Fibroblast of villous mesenchyme (primary cell): ENCODE measurements around the gene PTCH2. TPM values are rescaled to one million over a fixed set of nuclear protein-coding genes. Genes with fewer than 3 reads are reported as not detected.

Experiments
- DNase-seq: peaks from one replicate; pipeline ENCODE4 v3.0.0-alpha.2; 2010; ENCODE audit warnings: low read depth
- H3K4me3 ChIP-seq: 2 replicates; pipeline ENCODE4 v1.5.1; 2011; ENCODE audit warnings: low read depth, mild to moderate bottlenecking, low read length
- CTCF ChIP-seq: IDR thresholded peaks from 2 replicates; pipeline ENCODE4 v1.5.1; 2012; ENCODE audit warnings: low read depth, mild to moderate bottlenecking, low read length; ENCODE audit not compliant: insufficient read depth
- small RNA-seq: library from RNA; depleted of rRNA; stranded (forward); fragments of <200 nt; gene quantifications from one replicate; pipeline ENCODE3, GENCODE V24; 2012
- total RNA-seq: library from RNA; depleted of rRNA; stranded (reverse); fragments of >200 nt; gene quantifications from 2 replicates; pipeline ENCODE4 v1.2.3, GENCODE V29; 2012

Gene PTCH2
- total RNA-seq, 1 donor, result under 0.01 TPM

- no peak for TF ChIP-seq CTCF
- peak; percentile 27 for DNase-seq
- H3K4me3 ChIP-seq, result peak overlapping the region; percentile 95
Observed at GRCh38 chr1:44775930-44776729, 66.9 kb downstream of the PTCH2 start.

GRCh38 chr1:44775078-44775929 lies 67.7 kb downstream of the PTCH2 start, which contains the start of gene RPS8:
RPS8 (plus strand) TSS chr1:44775540; CDS start chr1:44775597, 57 bp downstream.
- peak; percentile 95 for DNase-seq
- H3K4me3 ChIP-seq, result peak within 1 kb of the TSS; percentile 95
- no peak for TF ChIP-seq CTCF

Small RNA genes within 50 kb of the gene (small RNA-seq; reads per million reads assigned to genes)
- not detected for gene AL136380.1
- gene SNORD38A, result 3,298 reads per million, percentile 99 among the genes with 10 or more reads in this experiment
- not detected for gene SNORD38B
- 27.2 reads per million, percentile 94 among the genes with 10 or more reads in this experiment for gene SNORD46
- gene SNORD55, result not detected

Other genes starting within 250 kb of the PTCH2 start
- 6.4 and 7.3 TPM in 2 replicates for gene TMEM53, start 168.8 kb downstream of the PTCH2 start, total RNA-seq
- 0.32 and 0.43 TPM in 2 replicates for gene ARMH1, start 168.5 kb downstream of the PTCH2 start, total RNA-seq
- not detected in 2 replicates for gene RNU5D-1, start 112.1 kb downstream of the PTCH2 start, total RNA-seq
- gene KIF2C, start 103.4 kb downstream of the PTCH2 start, total RNA-seq, result 18.7 and 26.8 TPM in 2 replicates
- gene RPS8, start 67.7 kb downstream of the PTCH2 start, total RNA-seq, result 1,148 and 1,233 TPM in 2 replicates
- gene BEST4, start 55.1 kb downstream of the PTCH2 start, total RNA-seq, result not detected in 2 replicates
- 44.0 and 44.5 TPM in 2 replicates for gene PLK3, start 42.9 kb downstream of the PTCH2 start, total RNA-seq
- gene DYNLT4, start 35.9 kb downstream of the PTCH2 start, total RNA-seq, result under 0.01 TPM in 1 of 2 replicates, not detected in the other
- gene BTBD19, start 34.7 kb downstream of the PTCH2 start, total RNA-seq, result 11.6 and 13.0 TPM in 2 replicates
- 36.7 and 45.3 TPM in 2 replicates for gene EIF2B3, start 143.3 kb upstream of the PTCH2 start, total RNA-seq
- gene HECTD3, start 168.1 kb upstream of the PTCH2 start, total RNA-seq, result 20.3 and 25.1 TPM in 2 replicates
- gene UROD, start 169.0 kb upstream of the PTCH2 start, total RNA-seq, result 136 and 179 TPM in 2 replicates